Naive thymus-derived CD4-positive, alpha-beta T cell (primary cell): Measurements from ENCODE around the gene MPHOSPH8. TPM values are rescaled to one million over a fixed set of nuclear protein-coding genes. Genes with fewer than 3 reads are reported as not detected.

Experiments used
- ATAC-seq: fragments of 150-1000 bp; cut with Tn5 transposase; 2 replicates; pipeline ENCODE4 v1.10.0; 2021; ENCODE audit warnings: mild to moderate bottlenecking, moderate library complexity
- CTCF ChIA-PET: fragments of 350-600 bp; sonication (Branson Sonifier 250); formaldehyde crosslinking; loops from one replicate; lab custom pipeline; 2021; ENCODE audit warnings: antibody characterized with exemption; lab: Charles Lee
- POLR2A ChIA-PET: fragments of 350-600 bp; sonication (Branson Sonifier 250); formaldehyde crosslinking; loops from one replicate; lab custom pipeline; 2021; ENCODE audit warnings: antibody characterized with exemption, inconsistent platforms; lab: Charles Lee
- DNase-seq, 9 donors: peaks; one replicate each; pipeline versions ENCODE4 v3.0.0 to v3.0.0-alpha.2; 2020 to 2022; ENCODE audit warnings: mixed read lengths in 1 of 9
- H3K27ac ChIP-seq: one replicate; pipeline ENCODE4 v1.7.0; 2013; ENCODE audit warnings: mild to moderate bottlenecking, low read depth, low read length, moderate library complexity
- H3K27me3 ChIP-seq, 2 donors: one replicate each; pipeline ENCODE4 v1.7.0; 2013; ENCODE audit warnings: low read length in 2 of 2, mild to moderate bottlenecking in 2 of 2, moderate library complexity in 2 of 2; ENCODE audit not compliant: control insufficient read depth in 2 of 2, insufficient read depth in 2 of 2
- H3K36me3 ChIP-seq, 3 experiments: 1 replicate in 2 of 3; 2 replicates in 1 of 3; pipeline ENCODE4 v1.7.0; 2013; ENCODE audit warnings: low read length in 3 of 3, mild to moderate bottlenecking in 3 of 3, moderate library complexity in 1 of 3; ENCODE audit not compliant: insufficient read depth in 3 of 3, control insufficient read depth in 2 of 3
- H3K4me1 ChIP-seq, 2 donors: one replicate each; pipeline ENCODE4 v1.7.0; 2013; ENCODE audit warnings: low read length in 2 of 2, mild to moderate bottlenecking in 2 of 2, moderate library complexity in 1 of 2; ENCODE audit not compliant: control insufficient read depth in 2 of 2, insufficient read depth in 2 of 2
- H3K4me3 ChIP-seq: 2 replicates; pipeline ENCODE4 v1.7.0; 2013; ENCODE audit warnings: mild to moderate bottlenecking, low read length
- H3K9me3 ChIP-seq, 3 experiments: 1 replicate in 2 of 3; 2 replicates in 1 of 3; pipeline ENCODE4 v1.7.0; 2013; ENCODE audit warnings: low read length in 3 of 3; ENCODE audit not compliant: control insufficient read depth in 2 of 3
- H3K27ac Mint-ChIP-seq, 9 donors: one replicate each; pipeline ENCODE4 v1.8.0; 2020 to 2022; ENCODE audit warnings: mixed read lengths in 9 of 9, mild to moderate bottlenecking in 8 of 9, moderate library complexity in 5 of 9, inconsistent platforms in 2 of 9
- H3K27me3 Mint-ChIP-seq, 5 donors: one replicate each; pipeline ENCODE4 v1.8.0; 2021 to 2022; ENCODE audit warnings: mixed read lengths in 5 of 5, mild to moderate bottlenecking in 1 of 5
- H3K36me3 Mint-ChIP-seq, 5 donors: one replicate each; pipeline ENCODE4 v1.8.0; 2020 to 2022; ENCODE audit warnings: mixed read lengths in 5 of 5, mild to moderate bottlenecking in 3 of 5, inconsistent platforms in 1 of 5
- H3K4me1 Mint-ChIP-seq, 7 donors: one replicate each; pipeline ENCODE4 v1.8.0; 2020 to 2022; ENCODE audit warnings: mixed read lengths in 7 of 7, mild to moderate bottlenecking in 3 of 7, inconsistent platforms in 1 of 7
- H3K4me3 Mint-ChIP-seq, 10 donors: one replicate each; pipeline ENCODE4 v1.8.0; 2020 to 2022; ENCODE audit warnings: mild to moderate bottlenecking in 10 of 10, mixed read lengths in 10 of 10, moderate library complexity in 6 of 10, inconsistent platforms in 2 of 10
- H3K9me3 Mint-ChIP-seq, 11 donors: one replicate each; pipeline ENCODE4 v1.8.0; 2020 to 2022; ENCODE audit warnings: mixed read lengths in 11 of 11, mild to moderate bottlenecking in 4 of 11, inconsistent platforms in 1 of 11, moderate library complexity in 1 of 11
- intact Hi-C, 2 donors: fragments of 100-400 bp; cut with micrococcal nuclease; formaldehyde crosslinking; loops; one replicate each; pipeline ENCODE4 v1.15.1; 2023
- polyA plus RNA-seq, 2 donors: library from polyadenylated mRNA; unstranded; fragments of 300-500 nt; fragmentation: Illumina TruSeq; gene quantifications; one replicate each; pipeline ENCODE4 v1.2.3, GENCODE V29; 2021
- total RNA-seq, 6 experiments: library from RNA in 5 of 6; stranded (reverse) in 5 of 6; gene quantifications; 1 replicate in 5 of 6; 2 replicates in 1 of 6; pipeline ENCODE4 v1.2.3 and lab custom pipeline; 2021 to 2026

MPHOSPH8 gene
- total and polyA plus RNA-seq, 7 experiments from 2014 or later, result 14.3 to 131 (median 52.0) TPM

- no peaks in the 10 kb centered on the region for H3K27me3 Mint-ChIP-seq
- H3K4me3 ChIP-seq, result no peak overlapping the region
- no peak overlapping the region for H3K27ac ChIP-seq
- H3K36me3 Mint-ChIP-seq, result peaks cover 16 to 52% (median 34%) of the 10 kb centered on the region in 5 donors
- no peaks in the 10 kb centered on the region for H3K9me3 Mint-ChIP-seq
- H3K4me1 ChIP-seq, result peaks cover 0 to 4% of the 10 kb centered on the region in 2 donors
- peak overlapping the region in 1 of 9 donors; percentile 43 for H3K27ac Mint-ChIP-seq
- DNase-seq (no peak), ATAC-seq (no peak)
- no peak overlapping the region for H3K4me3 Mint-ChIP-seq
- H3K36me3 ChIP-seq, result peaks cover 26 to 52% (median 28%) of the 10 kb centered on the region in 3 experiments
- ChIA-PET POLR2A (no interaction called here), CTCF (no interaction called here)
- intact Hi-C loops, result no loop called here
- no peaks in the 10 kb centered on the region for H3K9me3 ChIP-seq
- H3K4me1 Mint-ChIP-seq, result peaks cover 16 to 62% (median 58%) of the 10 kb centered on the region in 7 donors
- H3K27me3 ChIP-seq, result no peaks in the 10 kb centered on the region
Observed at GRCh38 chr13:19645000-19645399, 11.5 kb downstream of the MPHOSPH8 start.

DNA sequence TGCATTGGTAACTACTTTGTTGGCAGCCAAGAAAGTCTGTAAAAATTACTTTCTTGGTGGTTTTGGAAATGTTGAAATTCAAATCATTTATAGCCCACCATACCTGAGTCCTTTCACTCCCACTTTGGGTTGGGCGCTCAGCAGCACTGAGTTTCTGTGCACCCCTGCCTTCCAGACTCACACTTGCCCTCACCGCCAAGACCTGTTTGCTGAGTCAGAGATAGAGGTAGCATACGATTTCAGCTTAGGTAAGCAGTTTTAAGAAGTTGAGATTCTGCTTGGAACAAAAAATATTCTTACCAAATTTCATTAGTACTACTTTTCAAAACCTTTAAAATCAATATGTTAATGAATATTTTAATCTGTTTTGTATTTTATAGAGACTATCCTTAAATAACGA is 12.6 kb downstream of the MPHOSPH8 start:
- Mint-ChIP-seq H3K36me3 (peaks cover 19 to 60% (median 40%) of the 10 kb centered on the region in 5 donors), H3K27ac (peak overlapping the region in 2 of 9 donors; percentile 25 to 81), H3K9me3 (no peaks in the 10 kb centered on the region), H3K4me3 (no peak overlapping the region), H3K4me1 (peaks cover 11 to 51% (median 48%) of the 10 kb centered on the region in 7 donors), H3K27me3 (no peaks in the 10 kb centered on the region)
- peaks cover 30 to 61% (median 35%) of the 10 kb centered on the region in 3 experiments for H3K36me3 ChIP-seq
- ChIA-PET CTCF (interaction anchor here (0.7 kb wide), 1 partner anchor 1221 kb away, joined by 3 read pairs; no protein-coding TSS in a partner anchor), POLR2A (no interaction called here)
- H3K4me3 ChIP-seq, result no peak overlapping the region
- intact Hi-C loops, result no loop called here
- ATAC-seq (no peak), DNase-seq (no peak)
- no peaks in the 10 kb centered on the region for H3K27me3 ChIP-seq
- H3K4me1 ChIP-seq, result no peaks in the 10 kb centered on the region
- H3K27ac ChIP-seq, result no peak overlapping the region
- no peaks in the 10 kb centered on the region for H3K9me3 ChIP-seq

- H3K9me3 Mint-ChIP-seq, result no peaks in the 10 kb centered on the region
- H3K27ac Mint-ChIP-seq, result peak overlapping the region in 2 of 9 donors; percentile 18 to 62
- Histone ChIP-seq H3K27ac (no peak overlapping the region), H3K4me1 (no peaks in the 10 kb centered on the region), H3K36me3 (peaks cover 8 to 48% (median 19%) of the 10 kb centered on the region in 3 experiments), H3K27me3 (no peaks in the 10 kb centered on the region), H3K4me3 (no peak overlapping the region), H3K9me3 (no peaks in the 10 kb centered on the region)
- intact Hi-C loops, result no loop called here
- DNase-seq, result no peak
- POLR2A ChIA-PET, result no interaction called here
- ATAC-seq, result no peak
- H3K4me3 Mint-ChIP-seq, result no peak overlapping the region
- H3K36me3 Mint-ChIP-seq, result peaks cover 22 to 65% (median 25%) of the 10 kb centered on the region in 5 donors
- CTCF ChIA-PET, result no interaction called here
- H3K4me1 Mint-ChIP-seq, result peaks cover 0 to 37% (median 20%) of the 10 kb centered on the region in 7 donors
- no peaks in the 10 kb centered on the region for H3K27me3 Mint-ChIP-seq
Observed at GRCh38 chr13:19650742-19651141, 17.3 kb downstream of the MPHOSPH8 start.

GRCh38 chr13:19657872-19658591 is 24.6 kb downstream of the MPHOSPH8 start:
- H3K27ac ChIP-seq, result no peak overlapping the region
- no peaks in the 10 kb centered on the region for H3K27me3 Mint-ChIP-seq
- H3K4me1 Mint-ChIP-seq, result peaks cover 0 to 17% (median 7%) of the 10 kb centered on the region in 7 donors
- intact Hi-C loops, result no loop called here
- no peaks in the 10 kb centered on the region for H3K4me1 ChIP-seq
- H3K9me3 Mint-ChIP-seq, result no peaks in the 10 kb centered on the region
- no peaks in the 10 kb centered on the region for H3K9me3 ChIP-seq
- DNase-seq, result no peak
- no peak overlapping the region for H3K4me3 ChIP-seq
- peak overlapping the region in 7 of 9 donors; percentile 6 to 78 (median 48) for H3K27ac Mint-ChIP-seq
- H3K36me3 ChIP-seq, result peaks cover 5 to 46% (median 14%) of the 10 kb centered on the region in 3 experiments
- H3K4me3 Mint-ChIP-seq, result no peak overlapping the region
- H3K36me3 Mint-ChIP-seq, result peaks cover 11 to 54% (median 12%) of the 10 kb centered on the region in 5 donors
- ChIA-PET POLR2A (interaction anchor here (0.6 kb wide), 2 partner anchors 67 to 112 kb away, joined by 3 to 8 read pairs; no protein-coding TSS in a partner anchor), CTCF (no interaction called here)
- no peak for ATAC-seq
- H3K27me3 ChIP-seq, result no peaks in the 10 kb centered on the region

DNA sequence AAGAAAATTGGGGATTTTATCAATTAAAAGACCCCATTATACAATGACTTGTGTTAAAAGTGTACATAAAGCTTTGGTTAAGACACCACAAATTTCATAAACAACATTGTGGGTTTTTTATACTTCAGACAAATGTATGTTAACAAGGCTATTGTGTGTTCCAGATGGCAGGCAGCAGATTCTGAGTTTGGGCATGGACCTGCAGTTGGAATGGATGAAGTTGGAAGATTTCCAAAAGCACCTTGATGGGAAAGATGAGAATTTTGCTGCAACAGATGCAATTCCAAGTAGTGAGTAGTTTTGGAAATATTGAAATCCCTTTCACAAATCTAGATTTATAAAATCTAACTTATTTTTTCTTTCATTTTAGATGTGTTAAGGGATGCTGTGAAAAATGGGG is 25.4 kb downstream of the MPHOSPH8 start:
- H3K36me3 Mint-ChIP-seq, result peaks cover 6 to 49% (median 13%) of the 10 kb centered on the region in 5 donors
- intact Hi-C loops, result no loop called here
- POLR2A ChIA-PET, result no interaction called here

DNA sequence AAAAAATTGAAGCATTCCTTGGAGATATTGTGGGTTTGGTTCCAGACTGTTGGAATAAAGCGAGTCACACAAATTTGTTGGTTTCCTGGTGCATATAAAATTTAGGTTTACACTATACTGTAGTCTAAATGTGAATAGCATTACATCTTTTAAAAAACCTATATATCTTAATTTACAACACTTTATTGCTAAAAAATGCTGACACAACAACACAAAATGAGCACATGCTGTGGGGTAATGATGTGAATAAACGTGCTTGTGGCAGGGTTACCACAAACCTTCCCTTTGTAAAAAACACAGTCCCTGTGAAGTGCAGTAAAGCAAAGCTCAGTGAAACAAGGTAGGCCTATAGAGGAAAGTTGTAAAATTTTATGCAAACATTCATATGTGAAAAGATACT is 27.7 kb downstream of the MPHOSPH8 start:
- CTCF ChIA-PET, result no interaction called here
- no peak for DNase-seq
- ATAC-seq, result no peak

More for the DNA sequence above, 25.4 kb downstream of the MPHOSPH8 start:
- DNase-seq, result no peak
- CTCF ChIA-PET, result no interaction called here
- no peak overlapping the region for H3K4me3 Mint-ChIP-seq
- peaks cover 0 to 11% (median 3%) of the 10 kb centered on the region in 7 donors for H3K4me1 Mint-ChIP-seq
- Histone ChIP-seq H3K4me3 (no peak overlapping the region), H3K27ac (no peak overlapping the region), H3K4me1 (no peaks in the 10 kb centered on the region), H3K9me3 (no peaks in the 10 kb centered on the region), H3K36me3 (peaks cover 6 to 54% (median 22%) of the 10 kb centered on the region in 3 experiments), H3K27me3 (no peaks in the 10 kb centered on the region)
- H3K27ac Mint-ChIP-seq, result peak overlapping the region in 4 of 9 donors; percentile 6 to 78 (median 48)
- no peaks in the 10 kb centered on the region for H3K27me3 Mint-ChIP-seq
- no peaks in the 10 kb centered on the region for H3K9me3 Mint-ChIP-seq
- no peak for ATAC-seq

More for the DNA sequence above, 27.7 kb downstream of the MPHOSPH8 start:
- Histone ChIP-seq H3K27ac (no peak overlapping the region), H3K36me3 (peaks cover 6 to 77% (median 23%) of the 10 kb centered on the region in 3 experiments), H3K4me3 (no peak overlapping the region), H3K4me1 (no peaks in the 10 kb centered on the region), H3K27me3 (no peaks in the 10 kb centered on the region), H3K9me3 (no peaks in the 10 kb centered on the region)
- Mint-ChIP-seq H3K27ac (peak overlapping the region in 3 of 9 donors; percentile 7 to 21 (median 17)), H3K4me1 (peaks cover 0 to 9% (median 0%) of the 10 kb centered on the region in 7 donors), H3K4me3 (no peak overlapping the region), H3K27me3 (no peaks in the 10 kb centered on the region), H3K9me3 (no peaks in the 10 kb centered on the region), H3K36me3 (peaks cover 11 to 52% (median 20%) of the 10 kb centered on the region in 5 donors)
- intact Hi-C loops, result no loop called here
- POLR2A ChIA-PET, result no interaction called here
